AG20443 (cell line): ENCODE measurements around the gene ABHD14A.
"Not testable (repeated sequence)": the region's sequence is repeated elsewhere in the genome, so short reads cannot be mapped to it uniquely, and the experiment has no call there.

Experiments
- DNase-seq: peaks from one replicate; pipeline ENCODE4 v3.0.0; 2012; ENCODE audit warnings: low spot score, mixed read lengths

Gene ABHD14A

DNA sequence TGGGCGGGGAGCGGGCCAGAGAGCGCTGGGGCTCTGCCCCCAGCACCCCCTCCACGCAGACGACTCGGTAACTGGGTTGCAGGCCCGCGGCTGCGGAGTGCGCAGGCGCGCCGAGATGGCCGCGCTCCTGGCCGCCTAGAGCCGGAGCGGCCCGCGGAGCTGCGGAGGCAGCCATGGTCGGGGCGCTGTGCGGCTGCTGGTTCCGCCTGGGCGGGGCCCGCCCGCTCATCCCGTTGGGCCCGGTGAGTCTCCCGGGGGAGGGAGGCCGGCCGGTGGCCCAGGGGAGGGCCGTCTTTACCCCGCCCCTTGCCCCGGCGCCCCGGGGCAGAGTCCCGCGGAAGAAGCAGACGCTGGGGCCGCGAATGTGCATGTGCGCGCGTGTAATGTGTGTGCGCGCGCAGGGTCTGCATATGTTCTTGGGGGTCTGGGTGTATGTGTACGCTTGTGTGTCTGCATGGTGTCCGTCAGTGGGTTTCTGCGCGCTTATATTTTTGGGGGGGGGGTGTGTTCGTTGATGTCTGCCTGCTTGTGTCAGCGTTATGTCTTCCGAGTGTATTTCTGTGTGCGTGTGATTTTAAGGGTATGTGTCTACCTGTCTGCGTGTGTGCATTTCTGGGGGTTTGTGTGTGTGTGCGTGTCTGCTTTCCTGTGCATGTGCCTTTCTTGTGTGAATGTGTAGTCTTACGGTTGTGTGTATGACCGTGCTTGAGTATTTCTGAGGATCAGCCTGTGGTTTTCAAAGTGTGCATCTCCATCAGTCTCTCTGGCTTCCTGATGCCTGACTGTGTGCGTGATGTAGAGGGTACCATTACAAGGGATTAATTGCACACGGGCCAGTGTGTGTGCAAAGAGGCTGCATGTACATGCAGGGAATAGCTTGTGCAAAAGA lies at the start of gene ABHD14A:
ABHD14A (plus strand) TSS at position 102 of the 889 bp plus-strand sequence; CDS start at position 174, 72 bp downstream.
- DNase-seq, result peak; percentile 96

DNA sequence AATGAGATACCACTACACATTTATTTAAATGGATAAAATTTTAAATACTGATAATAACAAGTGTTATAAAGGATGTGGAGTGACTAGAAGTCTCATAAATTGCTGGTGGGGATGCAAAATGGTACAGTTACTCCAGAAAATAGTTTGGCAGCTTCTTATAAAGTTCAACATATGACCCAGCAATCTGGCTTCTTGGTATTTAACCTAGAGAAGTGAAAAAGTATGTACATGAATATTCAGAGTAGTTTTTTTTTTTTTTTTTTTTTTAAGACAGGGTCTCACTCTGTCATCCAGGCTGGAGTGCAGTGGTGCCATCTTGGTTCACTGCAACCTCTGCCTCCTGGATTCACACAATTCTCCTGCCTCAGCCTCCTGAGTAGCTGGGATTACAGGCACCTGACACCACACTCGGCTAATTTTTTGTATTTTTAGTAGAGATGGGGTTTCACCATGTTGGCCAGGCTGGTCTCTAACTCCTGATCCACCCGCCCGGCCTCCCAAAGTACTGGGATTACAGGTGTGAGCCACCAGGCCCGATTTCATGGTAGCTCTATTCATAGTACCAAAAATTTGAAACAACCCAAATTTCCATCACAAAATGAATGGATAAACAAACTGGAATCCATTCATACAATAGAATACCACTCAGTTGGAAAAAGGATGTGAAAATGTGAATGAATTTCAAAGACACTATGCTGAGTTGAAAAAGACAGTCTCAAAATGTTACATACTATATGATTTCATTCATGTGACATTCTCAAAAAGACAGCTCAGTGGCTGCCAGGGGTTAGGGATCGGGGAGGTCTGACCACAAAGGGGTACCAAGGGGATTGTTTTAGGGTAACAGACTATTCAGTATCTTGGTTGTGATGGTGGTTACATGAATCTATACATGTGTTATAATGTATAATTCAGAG lies 47.5 kb upstream of the ABHD14A start:
- no peak for DNase-seq

DNA sequence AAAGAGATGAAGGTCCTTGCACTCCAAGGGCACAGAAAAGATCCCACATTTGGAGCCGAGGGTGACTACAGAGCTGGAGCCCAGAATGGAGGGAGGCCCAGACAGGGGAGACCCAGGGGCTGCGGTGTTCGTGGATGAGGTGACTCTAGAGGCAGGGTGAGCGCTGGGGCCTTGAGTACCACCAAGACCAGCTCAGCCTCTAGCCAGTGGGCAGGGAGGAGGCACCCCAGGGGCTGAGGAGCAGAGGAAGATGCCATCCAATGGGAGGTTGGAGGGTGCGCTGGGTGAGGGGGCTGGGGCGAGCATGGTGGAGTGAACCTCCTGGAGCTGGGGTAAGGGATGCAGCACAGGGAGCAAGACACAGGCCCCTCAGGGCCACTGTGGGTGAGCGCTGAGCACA lies 46.4 kb upstream of the ABHD14A start:
- DNase-seq, result no peak

DNA sequence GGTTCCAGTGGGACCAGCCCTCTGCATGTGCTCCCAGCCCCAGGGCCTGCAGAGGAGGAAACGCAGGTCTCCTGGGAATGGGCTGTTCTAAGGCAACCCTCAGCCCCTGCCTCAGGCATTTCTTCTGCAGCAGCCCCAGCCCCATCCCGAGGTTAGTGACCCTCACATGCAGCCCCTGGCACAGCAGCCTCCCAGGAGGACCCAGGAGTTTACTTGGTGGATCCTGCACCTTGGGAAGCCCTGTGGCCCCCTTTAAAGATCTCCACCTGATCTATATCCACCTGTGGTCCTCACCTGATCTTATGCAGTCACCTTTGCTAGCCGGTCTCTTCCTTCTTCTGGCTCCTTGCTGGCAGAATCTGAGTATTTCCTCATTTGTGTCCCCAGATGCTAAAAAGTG lies 45.9 kb upstream of the ABHD14A start:
- DNase-seq, result not testable (repeated sequence)

DNA sequence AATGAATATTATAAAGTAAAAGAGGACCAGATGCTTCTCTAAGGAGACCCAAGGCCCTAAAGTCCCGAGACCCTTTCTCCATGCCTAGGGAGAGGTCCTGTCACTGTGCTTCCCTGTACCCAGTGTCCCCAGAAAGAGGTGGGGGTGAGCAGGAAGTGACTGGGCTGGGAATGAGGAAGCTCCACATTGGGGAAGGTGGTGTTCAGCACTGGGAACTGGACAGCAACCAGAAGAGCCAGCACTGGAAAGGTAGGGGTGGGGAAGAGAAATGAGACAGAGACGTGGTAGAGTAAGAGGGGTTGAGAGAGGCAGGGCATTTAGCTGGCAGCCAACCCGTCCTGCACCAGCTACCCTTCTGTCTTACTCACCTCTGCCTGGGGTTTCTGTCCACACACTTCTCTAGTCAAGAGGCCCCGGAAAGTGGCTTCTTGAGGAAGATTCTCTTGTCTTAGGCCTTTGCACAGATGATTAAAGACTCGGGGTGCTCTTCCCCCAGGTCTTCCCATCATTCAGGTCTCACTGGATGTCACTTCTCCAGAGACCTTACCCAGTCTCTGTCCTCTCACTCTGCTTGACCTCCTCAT lies 45.4 kb upstream of the ABHD14A start:
- peak; percentile 43 for DNase-seq

DNA sequence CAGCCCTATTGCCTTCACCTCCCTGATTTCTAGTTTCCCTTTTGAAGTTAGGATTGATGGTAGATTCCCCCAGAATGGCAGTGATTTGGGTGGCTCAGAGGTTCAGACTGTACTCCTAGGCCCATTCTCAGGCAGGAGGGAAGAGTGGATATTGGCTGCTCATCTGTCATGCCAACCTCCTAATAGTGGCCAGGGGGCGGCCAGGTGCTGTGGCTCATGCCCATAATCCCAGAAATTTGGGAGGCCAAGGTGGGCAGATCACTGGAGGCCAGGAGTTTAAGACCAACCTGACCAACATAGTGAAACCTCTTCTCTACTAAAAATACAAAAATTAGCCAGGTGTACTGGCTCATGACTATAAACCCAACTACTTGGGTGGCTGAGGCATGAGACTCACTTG lies 44.4 kb upstream of the ABHD14A start:
- DNase-seq, result no peak

DNA sequence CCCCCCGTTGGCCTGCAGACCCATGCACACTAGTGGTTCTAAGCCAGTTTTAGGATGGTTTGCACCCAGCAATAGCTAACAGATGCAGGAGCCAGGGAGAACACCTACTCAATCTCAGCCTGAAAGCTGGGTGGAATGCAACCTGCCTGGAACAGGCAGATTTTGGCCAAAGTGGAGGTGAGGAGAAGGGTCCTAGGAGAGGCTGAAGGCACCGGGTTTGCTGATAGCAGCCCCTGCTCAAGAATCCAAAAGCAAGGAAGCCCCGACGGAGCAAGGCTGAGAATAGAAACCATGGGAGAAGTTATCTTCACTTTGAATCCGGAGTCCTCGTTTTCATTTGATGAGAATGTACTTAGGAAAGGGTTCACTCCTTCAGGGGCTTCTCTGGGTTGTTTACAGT lies 43.1 kb upstream of the ABHD14A start:
- DNase-seq, result no peak

DNA sequence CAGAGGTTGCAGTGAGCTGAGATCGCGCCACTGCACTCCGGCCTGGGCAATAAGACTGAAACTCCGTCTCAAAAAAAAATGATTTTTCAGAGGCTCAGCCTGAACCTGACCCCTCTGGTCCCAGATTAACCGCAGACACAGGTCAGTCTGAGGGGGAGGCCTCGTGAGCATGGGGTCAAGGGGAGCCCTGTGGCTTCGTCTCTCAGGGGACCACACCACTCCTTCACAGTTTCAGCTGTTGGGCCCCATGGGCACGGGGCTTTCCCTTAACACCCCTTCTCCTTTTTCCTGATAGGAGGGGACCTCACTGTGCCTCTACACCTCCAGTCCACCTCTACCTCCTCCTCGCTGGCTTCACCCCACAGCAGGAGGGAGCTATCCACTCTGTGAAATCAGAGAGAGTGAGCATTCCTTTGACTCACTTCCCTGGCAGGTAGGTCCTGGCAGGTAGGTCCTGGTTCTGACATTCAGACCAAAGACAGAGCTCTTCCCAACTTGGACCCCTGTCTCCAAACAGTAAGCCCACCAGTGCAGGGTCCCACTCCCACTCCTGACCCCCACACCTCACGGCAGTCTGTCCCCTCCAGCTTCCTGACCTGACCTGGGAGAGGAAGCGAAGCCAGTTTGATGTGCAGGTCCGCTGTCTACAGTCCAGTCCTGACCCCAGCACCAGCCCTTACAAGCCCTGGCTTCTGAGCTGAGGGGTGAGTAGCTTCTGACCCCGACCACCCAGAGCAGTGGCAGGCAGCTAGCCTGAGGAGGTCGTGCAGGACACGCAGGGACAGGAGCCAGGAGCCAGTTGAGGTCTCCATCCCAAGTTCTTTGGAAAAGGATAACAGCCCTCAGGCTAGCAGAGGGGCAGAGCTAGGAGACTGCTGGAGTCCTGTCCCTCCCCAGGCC lies 42.1 kb upstream of the ABHD14A start:
- peak; percentile 7 for DNase-seq

DNA sequence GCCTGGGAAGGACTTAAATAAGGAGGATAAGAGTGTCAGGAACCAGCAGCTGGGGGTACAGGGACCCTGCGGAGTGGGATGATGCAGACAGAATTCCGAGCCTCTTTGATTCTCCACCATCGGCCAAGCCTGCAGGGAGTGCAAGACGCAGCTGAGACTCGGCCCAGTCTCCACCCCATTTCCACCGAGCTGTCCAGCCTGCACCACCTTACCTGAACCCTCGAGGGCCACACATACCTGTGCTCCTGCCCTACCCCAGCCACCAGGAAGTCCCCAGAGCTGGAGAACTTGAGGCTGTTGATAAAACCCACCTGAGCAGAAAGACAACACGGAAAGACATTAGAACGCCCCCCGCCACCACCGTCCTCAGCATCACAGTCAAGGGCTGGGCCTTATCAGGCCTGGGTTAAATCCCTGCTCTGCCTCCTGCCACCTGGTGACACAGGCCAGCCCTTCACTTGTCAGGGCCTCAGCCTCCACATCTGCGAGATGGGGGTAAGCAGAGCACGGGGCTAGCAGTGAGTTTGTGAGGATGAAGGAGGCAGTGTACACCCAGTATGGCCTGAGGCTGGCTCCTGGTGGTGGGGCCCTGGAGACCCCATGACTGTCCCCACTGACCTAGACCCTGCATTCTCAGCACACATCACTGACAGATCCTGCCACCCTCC lies 41.3 kb upstream of the ABHD14A start:
- DNase-seq, result no peak

DNA sequence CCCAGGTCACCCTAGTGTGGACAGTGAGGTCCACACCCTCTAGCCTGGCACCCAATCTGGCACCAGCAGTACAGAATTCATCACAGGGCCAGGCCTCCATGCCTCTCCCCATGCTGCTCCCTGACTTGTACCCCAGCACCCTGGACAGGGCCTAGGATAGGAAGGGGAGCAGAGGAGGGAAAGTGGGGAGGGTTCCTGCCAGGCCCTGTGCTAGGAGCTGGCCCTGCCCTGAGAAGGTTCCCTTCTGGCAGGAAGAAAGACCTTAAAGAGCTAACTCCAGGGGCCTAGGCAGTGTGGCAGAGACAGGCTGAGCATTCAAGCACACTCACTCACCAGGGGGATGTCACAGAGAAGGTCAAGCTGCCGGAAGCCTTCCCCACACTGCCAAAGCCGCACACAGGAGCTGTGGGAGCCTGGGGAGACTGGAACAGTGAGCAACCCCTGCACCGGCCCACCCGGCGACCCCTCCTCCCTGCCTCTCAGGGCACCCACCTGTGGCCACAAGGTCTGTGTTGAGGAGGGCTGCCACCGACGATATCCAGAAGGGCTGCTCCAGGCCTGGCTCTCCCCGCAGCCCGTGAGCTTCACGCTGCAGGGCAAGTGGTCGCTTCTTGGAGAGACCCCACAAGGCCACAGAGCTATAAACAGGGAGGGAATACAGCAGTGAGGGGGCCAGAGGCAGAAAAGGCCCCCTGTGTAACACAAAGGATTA lies 40.6 kb upstream of the ABHD14A start:
- DNase-seq, result peak; percentile 7

DNA sequence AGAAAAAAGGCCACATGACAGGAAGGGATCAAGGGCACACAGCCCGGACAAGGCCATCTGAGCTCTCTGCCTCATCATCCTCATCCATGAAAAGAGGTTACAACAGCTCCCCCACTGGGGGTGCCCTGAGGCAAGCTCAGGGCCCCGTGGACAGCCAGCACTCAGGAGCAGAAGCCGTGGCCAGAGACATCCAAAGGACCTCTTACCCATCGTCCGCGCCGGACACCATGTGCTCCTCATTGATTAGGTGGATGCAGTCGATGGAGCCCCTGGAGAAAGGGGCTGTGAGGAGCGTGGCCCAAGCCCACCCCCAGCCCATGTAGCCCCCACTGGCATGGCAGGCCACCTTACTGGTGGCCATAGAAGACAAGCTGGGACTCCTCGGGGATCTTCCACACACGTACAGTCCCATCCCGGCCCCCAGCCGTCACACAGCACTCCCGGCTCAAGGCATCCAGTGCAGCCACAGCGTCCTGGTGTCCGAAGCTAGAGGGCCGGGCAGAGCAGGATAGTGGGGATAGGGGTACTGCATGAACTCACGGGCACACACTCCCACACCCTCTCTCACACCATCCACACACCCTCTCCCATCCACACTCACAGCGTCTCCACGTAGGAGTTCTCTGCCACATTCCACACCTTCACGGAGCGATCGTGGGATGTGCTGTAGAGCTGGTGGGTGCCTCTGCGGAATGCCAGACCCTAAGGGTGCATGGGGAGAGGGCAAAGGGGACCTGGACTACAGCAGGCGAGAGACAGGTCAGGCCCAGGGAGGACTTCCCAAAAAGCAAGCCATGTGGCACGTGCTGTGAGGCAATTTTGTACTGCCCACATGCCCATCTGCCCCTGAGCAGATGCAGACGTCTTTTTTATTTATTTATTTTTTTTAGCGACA lies 39.6 kb upstream of the ABHD14A start:
- peak; percentile 5 for DNase-seq

DNA sequence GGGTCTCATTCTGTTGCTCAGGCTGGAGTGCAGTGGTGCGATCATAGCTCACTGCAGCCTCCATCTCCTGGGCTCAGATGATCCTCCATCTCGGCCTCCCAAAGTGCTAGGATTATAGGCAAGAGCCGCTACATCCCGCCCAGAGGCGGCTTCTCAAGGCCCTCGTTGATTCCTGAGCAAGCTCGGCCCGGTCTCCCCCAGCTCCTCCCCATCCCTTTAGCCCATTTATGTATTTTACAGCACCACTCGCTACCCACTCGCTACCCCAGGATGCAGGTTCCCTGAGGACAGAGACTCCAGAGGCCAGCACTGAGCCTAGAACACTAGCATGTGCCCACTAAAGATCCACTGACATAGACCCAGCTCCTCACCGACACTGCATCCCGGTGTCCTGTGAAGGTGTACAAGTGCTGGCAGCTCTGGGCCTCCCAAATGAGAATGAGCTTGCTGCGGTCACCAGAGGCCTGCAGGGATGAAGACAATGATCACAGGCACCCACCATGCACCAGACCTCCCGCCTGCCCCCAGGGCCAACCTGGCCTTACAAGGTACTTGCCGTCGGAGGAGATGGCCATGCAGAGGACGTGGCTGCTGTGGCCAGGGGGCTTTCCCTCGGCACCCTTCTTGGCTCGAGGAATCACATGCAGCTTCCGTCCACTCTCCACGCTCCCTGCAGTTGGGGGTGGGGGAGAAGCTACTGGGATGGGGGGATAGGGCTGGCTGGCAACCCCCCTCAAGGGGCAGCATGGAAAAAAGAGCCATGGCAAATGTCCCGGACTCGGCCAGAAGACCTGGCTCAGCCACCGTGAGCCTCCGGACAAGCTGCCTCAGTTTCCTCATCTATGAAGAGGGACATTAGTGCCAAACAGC lies 38.7 kb upstream of the ABHD14A start:
- DNase-seq, result peak; percentile 5

DNA sequence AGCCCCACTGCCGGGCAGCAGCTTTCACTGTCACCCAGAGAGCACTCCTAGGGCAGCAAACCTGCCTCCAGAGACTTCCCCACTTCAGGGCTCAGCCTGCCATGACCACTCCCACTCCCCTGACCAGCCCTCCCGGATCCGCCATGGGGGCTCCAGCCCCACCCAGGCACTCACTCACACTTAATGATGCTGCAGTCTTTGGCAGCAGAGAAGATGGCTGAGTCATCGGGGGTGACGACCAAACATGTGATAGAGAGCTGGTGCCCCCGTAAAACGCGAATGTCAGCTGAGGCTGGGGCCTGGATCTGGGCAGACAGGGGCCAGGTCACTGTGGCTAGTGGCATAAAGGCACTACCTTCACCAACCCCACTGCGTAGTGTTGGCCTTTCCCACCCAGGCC lies 37.9 kb upstream of the ABHD14A start:
- peak; percentile 7 for DNase-seq

DNA sequence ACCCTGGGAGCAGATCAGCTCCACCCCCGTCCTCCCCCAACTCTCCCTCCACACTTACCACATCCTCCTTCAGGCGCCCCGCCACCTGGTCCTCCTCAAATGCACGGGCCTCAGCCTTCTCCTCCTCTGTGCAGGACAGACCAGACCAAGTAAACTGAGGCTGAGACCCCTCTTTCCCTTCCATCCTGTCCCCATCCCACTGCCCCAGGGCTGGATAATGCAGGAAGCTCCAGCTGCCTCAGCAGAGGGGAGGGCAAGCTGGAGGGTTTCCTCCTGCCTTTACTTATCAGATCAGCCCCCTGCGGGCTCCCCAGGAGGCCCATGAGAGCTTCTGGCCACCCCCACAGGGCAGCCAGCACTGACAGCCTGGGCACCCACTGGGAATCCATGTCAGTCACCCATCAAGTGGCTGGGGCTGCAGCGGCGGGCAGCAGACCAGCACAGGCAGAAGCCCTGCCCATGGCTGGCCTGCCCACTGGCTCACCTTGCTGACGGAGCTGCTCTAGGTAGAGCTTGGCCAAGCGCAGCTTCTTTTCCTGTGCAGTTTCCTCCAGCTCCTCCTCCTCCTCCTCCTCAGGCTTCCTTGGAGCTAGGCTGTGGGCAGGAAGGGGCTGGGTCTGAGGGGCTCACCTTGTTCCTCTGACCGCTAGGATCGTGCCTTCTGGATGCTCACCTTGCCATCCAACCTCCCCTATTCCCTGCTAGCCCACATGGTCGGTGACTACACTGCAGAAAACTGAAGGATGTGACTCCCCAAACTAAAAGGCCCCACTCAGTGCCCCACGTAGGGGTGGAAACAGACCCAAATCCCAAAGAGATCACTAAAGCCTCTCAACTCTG lies 37.0 kb upstream of the ABHD14A start:
- DNase-seq, result no peak

DNA sequence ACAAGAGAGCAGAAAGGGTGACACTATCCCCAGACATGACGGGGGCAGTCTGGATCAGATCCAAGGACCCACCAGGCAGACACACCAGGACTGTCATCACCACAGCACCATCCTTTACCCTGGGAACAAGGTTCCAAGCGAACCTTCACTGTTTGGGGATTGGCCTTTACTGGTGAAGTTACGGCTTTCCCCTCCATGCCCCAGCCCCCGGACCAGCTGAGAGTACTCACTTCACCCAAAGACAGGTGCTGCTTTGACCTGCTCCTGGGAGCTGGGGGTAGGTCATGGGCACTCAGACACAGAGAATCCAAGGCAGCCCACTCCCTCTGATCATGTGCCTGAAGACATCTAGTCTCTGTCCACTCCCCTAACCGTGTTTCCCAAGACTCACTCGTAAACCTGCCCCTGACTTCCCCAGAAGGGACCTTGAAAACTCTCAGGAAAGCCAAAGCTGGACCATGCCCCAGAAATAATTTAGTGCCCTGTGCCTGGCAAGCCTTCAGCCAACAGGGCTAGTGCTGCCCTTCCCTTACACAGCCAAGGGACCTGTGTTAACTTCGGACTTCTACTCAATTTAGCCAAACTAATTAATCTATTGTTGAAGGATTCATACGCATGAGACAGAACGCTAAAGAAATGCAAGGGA lies 36.0 kb upstream of the ABHD14A start:
- no peak for DNase-seq

DNA sequence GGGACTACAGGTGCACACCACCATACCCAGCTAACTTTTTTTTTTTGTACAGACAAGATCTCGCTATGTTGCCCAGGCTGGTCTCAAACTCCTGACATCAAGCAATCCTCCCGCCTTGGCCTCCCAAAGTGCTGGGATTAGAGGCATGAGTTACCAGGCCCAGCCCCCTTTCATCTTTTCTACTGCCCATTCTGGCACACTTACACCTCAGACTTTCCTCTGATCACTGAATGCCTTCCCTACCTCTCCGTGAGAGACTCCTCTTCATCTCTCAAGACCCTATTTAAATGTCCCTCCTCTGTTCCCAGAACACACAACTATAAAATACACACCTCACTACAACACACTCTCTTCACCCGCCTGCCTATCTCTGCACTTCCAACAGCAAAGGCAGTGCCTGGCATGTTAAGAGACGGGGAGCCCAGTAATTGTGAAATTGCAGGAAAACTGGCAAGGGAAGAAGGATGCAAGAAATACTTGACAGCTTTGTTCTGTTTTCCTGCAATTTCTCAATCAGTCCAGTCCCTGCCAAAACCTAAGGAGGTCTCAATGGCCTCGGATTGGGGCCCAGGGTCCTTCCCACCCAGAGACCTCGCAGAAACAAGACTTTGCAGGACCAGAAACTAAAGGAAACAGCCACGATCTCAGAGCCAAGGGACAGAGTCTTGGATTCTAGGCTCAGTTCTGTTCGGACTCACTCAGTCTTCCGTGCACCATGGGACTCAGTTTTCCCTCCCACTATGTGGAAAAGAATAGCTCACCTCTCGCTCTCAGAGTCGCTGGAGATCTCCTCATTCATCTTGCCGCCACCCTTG lies 34.0 kb upstream of the ABHD14A start:
- DNase-seq, result peak; percentile 43
